CD14-positive monocyte (primary cell): ENCODE measurements around the gene BCL2L11. TPM values are rescaled to one million over a fixed set of nuclear protein-coding genes. Genes with fewer than 3 reads are reported as not detected.

Experiments used
- DNase-seq, 3 donors: peaks; one replicate each; pipeline ENCODE4 v3.0.0-alpha.2; 2011 to 2022
- H2AFZ ChIP-seq: 2 replicates; pipeline ENCODE4 v1.6.0; 2012; ENCODE audit warnings: mild to moderate bottlenecking, low read depth, low read length, inconsistent platforms; ENCODE audit not compliant: insufficient read depth, poor library complexity, severe bottlenecking
- H3K27ac ChIP-seq, 2 donors: 1 replicate in 1 of 2; 2 replicates in 1 of 2; pipeline ENCODE4 v1.5.1; 2012 to 2013; ENCODE audit warnings: low read length in 2 of 2, control low read depth in 1 of 2, inconsistent platforms in 1 of 2, low read depth in 1 of 2, mild to moderate bottlenecking in 1 of 2
- H3K27me3 ChIP-seq, 2 donors: one replicate each; pipeline versions ENCODE4 v1.6.0 to v1.6.1; 2011 to 2013; ENCODE audit warnings: low read length in 2 of 2; ENCODE audit not compliant: control insufficient read depth in 2 of 2, insufficient read depth in 2 of 2
- H3K36me3 ChIP-seq, 2 donors: replicated peaks in 1 of 2; 1 replicate in 1 of 2; 2 replicates in 1 of 2; pipeline versions ENCODE4 v1.5.1 to v1.6.1; 2012 to 2013; ENCODE audit warnings: low read length in 2 of 2, control low read depth in 1 of 2, inconsistent platforms in 1 of 2, mild to moderate bottlenecking in 1 of 2; ENCODE audit not compliant: insufficient read depth in 2 of 2, control insufficient read depth in 1 of 2
- H3K4me1 ChIP-seq, 2 donors: 1 replicate in 1 of 2; 2 replicates in 1 of 2; pipeline versions ENCODE4 v1.5.1 to v1.6.1; 2012 to 2013; ENCODE audit warnings: low read length in 2 of 2, control low read depth in 1 of 2, inconsistent platforms in 1 of 2, mild to moderate bottlenecking in 1 of 2, moderate library complexity in 1 of 2; ENCODE audit not compliant: insufficient read depth in 2 of 2, control insufficient read depth in 1 of 2
- H3K4me2 ChIP-seq: replicated peaks from 2 replicates; pipeline ENCODE3; 2012; ENCODE audit warnings: low read length, moderate library complexity, mild to moderate bottlenecking; ENCODE audit not compliant: poor library complexity, severe bottlenecking; ENCODE audit errors: extremely low read depth
- H3K4me3 ChIP-seq, 3 experiments: fragments of 200-600 bp in 1 of 3; sonication (generic) in 1 of 3; replicated peaks in 1 of 3; 1 replicate in 2 of 3; 2 replicates in 1 of 3; pipeline ENCODE4 v1.5.1; 2011 to 2013; ENCODE audit warnings: low read length in 3 of 3, mild to moderate bottlenecking in 3 of 3, control low read depth in 2 of 3, low read depth in 2 of 3, inconsistent platforms in 1 of 3, moderate library complexity in 1 of 3
- H3K79me2 ChIP-seq: 2 replicates; pipeline ENCODE4 v1.6.0; 2012; ENCODE audit warnings: mild to moderate bottlenecking, control low read depth, inconsistent platforms, low read length, moderate library complexity; ENCODE audit not compliant: insufficient read depth
- H3K9ac ChIP-seq: 2 replicates; pipeline ENCODE4 v1.6.0; 2017; ENCODE audit warnings: low read length, mild to moderate bottlenecking; ENCODE audit not compliant: insufficient read depth, poor library complexity, severe bottlenecking
- H3K9me3 ChIP-seq, 2 donors: replicated peaks in 1 of 2; 1 replicate in 1 of 2; 2 replicates in 1 of 2; pipeline versions ENCODE4 v1.5.1 to v1.6.1; 2012 to 2013; ENCODE audit warnings: low read length in 2 of 2, control low read depth in 1 of 2; ENCODE audit not compliant: control insufficient read depth in 1 of 2, insufficient read depth in 1 of 2
- H4K20me1 ChIP-seq: 2 replicates; pipeline ENCODE4 v1.6.0; 2012; ENCODE audit warnings: mild to moderate bottlenecking, low read length, control low read depth, moderate library complexity; ENCODE audit not compliant: insufficient read depth
- H3K27ac Mint-ChIP-seq, 7 donors: one replicate each; pipeline ENCODE4 v1.8.0; 2020; ENCODE audit warnings: mild to moderate bottlenecking in 7 of 7, mixed read lengths in 7 of 7, moderate library complexity in 6 of 7, inconsistent platforms in 2 of 7
- H3K27me3 Mint-ChIP-seq, 3 donors: one replicate each; pipeline ENCODE4 v1.8.0; 2021 to 2022; ENCODE audit warnings: low read depth in 3 of 3, mild to moderate bottlenecking in 3 of 3, mixed read lengths in 3 of 3, moderate library complexity in 3 of 3, inconsistent platforms in 1 of 3
- H3K36me3 Mint-ChIP-seq, 2 donors: one replicate each; pipeline ENCODE4 v1.8.0; 2020; ENCODE audit warnings: mixed read lengths in 2 of 2, inconsistent platforms in 1 of 2, mild to moderate bottlenecking in 1 of 2
- H3K4me1 Mint-ChIP-seq: one replicate; pipeline ENCODE4 v1.8.0; 2020; ENCODE audit warnings: mild to moderate bottlenecking, mixed read lengths
- H3K4me3 Mint-ChIP-seq, 2 donors: one replicate each; pipeline ENCODE4 v1.8.0; 2020; ENCODE audit warnings: mild to moderate bottlenecking in 2 of 2, mixed read lengths in 2 of 2, moderate library complexity in 1 of 2
- H3K9me3 Mint-ChIP-seq, 7 donors: one replicate each; pipeline ENCODE4 v1.8.0; 2020 to 2022; ENCODE audit warnings: mixed read lengths in 7 of 7, mild to moderate bottlenecking in 6 of 7, moderate library complexity in 6 of 7, inconsistent platforms in 2 of 7
- CTCF ChIP-seq: fragments of 200-600 bp; IDR thresholded peaks from one replicate; pipeline ENCODE4 v1.8.0; 2022; ENCODE audit warnings: antibody characterized with exemption, mild to moderate bottlenecking
- WGBS: methylation state at CpG from one replicate; pipeline ENCODE4 v1.1.5; 2013; ENCODE audit warnings: missing lambda C conversion rate; ENCODE audit not compliant: insufficient coverage; 5-methylcytosine and 5-hydroxymethylcytosine counted together
- intact Hi-C, 2 donors: fragments of 100-400 bp; cut with micrococcal nuclease; formaldehyde crosslinking; loops; one replicate each; pipeline versions ENCODE4 v1.15.0 to v1.15.1; 2023
- polyA plus RNA-seq, 3 donors: library from polyadenylated mRNA; depleted of rRNA in 1 of 3; unstranded in 2 of 3; stranded (reverse) in 1 of 3; fragments of 300-500 nt in 2 of 3; fragments of >200 nt in 1 of 3; fragmentation: Illumina TruSeq in 2 of 3; gene quantifications; 1 replicate in 2 of 3; 2 replicates in 1 of 3; pipeline ENCODE4 v1.2.3, GENCODE V29; 2012 to 2021

The BCL2L11 gene
- polyA plus RNA-seq, 3 donors, result 8.8 to 27.6 (median 20.4) TPM

GRCh38 chr2:111157071-111157661 is 36.5 kb downstream of the BCL2L11 start:
- no peaks in the 10 kb centered on the region for H3K9me3 ChIP-seq
- DNase-seq, result no peak
- no peak overlapping the region for H2AFZ ChIP-seq
- Mint-ChIP-seq H3K36me3 (peaks cover 93 to 95% of the 10 kb centered on the region in 2 donors), H3K27ac (peak overlapping the region in 2 of 7 donors; percentile 27 to 63), H3K27me3 (peaks cover 0 to 1% (median 0%) of the 10 kb centered on the region in 3 donors), H3K4me3 (no peak overlapping the region), H3K4me1 (peaks cover 6% of the 10 kb centered on the region), H3K9me3 (no peaks in the 10 kb centered on the region)
- H4K20me1 ChIP-seq, result peaks cover 96% of the 10 kb centered on the region
- no peak for TF ChIP-seq CTCF
- intact Hi-C loops, result no loop called here
- no peaks in the 10 kb centered on the region for H3K27me3 ChIP-seq
- peaks cover 9% of the 10 kb centered on the region for H3K79me2 ChIP-seq
- H3K9ac ChIP-seq, result no peak overlapping the region
- H3K4me2 ChIP-seq, result no peak overlapping the region
- peaks cover 60 to 98% of the 10 kb centered on the region in 2 donors for H3K36me3 ChIP-seq
- 100% methylated on average over 2 of the region's 5 CpGs for WGBS
- H3K27ac ChIP-seq, result no peak overlapping the region
- peaks cover 0 to under 1% of the 10 kb centered on the region in 2 donors for H3K4me1 ChIP-seq
- no peak overlapping the region for H3K4me3 ChIP-seq

GRCh38 chr2:111157798-111158197 is 37.1 kb downstream of the BCL2L11 start:
- H3K9ac ChIP-seq, result no peak overlapping the region
- H3K4me1 Mint-ChIP-seq, result peaks cover 12% of the 10 kb centered on the region
- H3K27ac Mint-ChIP-seq, result no peak overlapping the region
- H3K79me2 ChIP-seq, result peaks cover 9% of the 10 kb centered on the region
- intact Hi-C loops, result no loop called here
- H2AFZ ChIP-seq, result no peak overlapping the region
- no peaks in the 10 kb centered on the region for H3K9me3 Mint-ChIP-seq
- no peaks in the 10 kb centered on the region for H3K27me3 ChIP-seq
- H3K4me2 ChIP-seq, result no peak overlapping the region
- H3K9me3 ChIP-seq, result no peaks in the 10 kb centered on the region
- peaks cover 0 to 4% (median under 1%) of the 10 kb centered on the region in 3 donors for H3K27me3 Mint-ChIP-seq
- no peak overlapping the region for H3K27ac ChIP-seq
- H3K36me3 ChIP-seq, result peaks cover 54 to 93% of the 10 kb centered on the region in 2 donors
- peaks cover 96% of the 10 kb centered on the region for H4K20me1 ChIP-seq
- H3K4me1 ChIP-seq, result peaks cover 3 to 6% of the 10 kb centered on the region in 2 donors
- TF ChIP-seq CTCF, result no peak
- H3K4me3 Mint-ChIP-seq, result no peak overlapping the region
- 87% methylated on average over 2 of the region's 2 CpGs for whole genome bisulfite sequencing
- H3K4me3 ChIP-seq, result no peak overlapping the region
- DNase-seq, result no peak
- H3K36me3 Mint-ChIP-seq, result peaks cover 91 to 93% of the 10 kb centered on the region in 2 donors
